Stimulated activated CD4-positive, alpha-beta T cell treated with anti-CD3 and anti-CD28 coated beads, Interleukin-4, amount 100 ng/mL, for 4 hours (primary cell): ENCODE data around the gene GIMD1.
"Not testable (repeated sequence)": the region's sequence is repeated elsewhere in the genome, so short reads cannot be mapped to it uniquely, and the experiment has no call there.

Experiments
- DNase-seq, 2 experiments: peaks; one replicate each; pipeline ENCODE4 v3.0.0-alpha.2; 2020

GIMD1 gene

GRCh38 chr4:106368678-106369077 lies at the start of gene GIMD1:
Gene GIMD1, minus strand, starts transcription at chr4:106368778. Its CDS starts 1,343 bp downstream, at chr4:106367435.
- DNase-seq, result no peak

DNA sequence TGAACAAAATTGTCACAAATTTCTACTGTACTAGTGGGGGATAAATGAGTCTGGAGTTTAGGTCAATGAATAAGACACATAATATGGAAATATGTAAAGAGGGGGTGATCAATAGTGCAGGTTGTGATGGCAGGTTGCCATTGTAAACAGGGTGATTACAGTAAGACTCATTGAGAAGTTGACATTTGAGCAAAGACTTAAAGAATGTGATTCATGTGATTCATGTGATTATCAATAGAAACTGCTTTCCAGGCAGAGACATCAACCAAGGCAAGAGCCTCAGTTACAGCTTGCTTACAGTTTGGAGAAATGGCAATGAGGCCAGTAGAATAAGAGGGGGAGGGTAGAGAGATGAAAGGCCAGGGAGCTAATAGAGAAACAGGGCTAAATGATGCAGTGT lies 45.8 kb upstream of the GIMD1 start:
- DNase-seq, result no peak

DNA sequence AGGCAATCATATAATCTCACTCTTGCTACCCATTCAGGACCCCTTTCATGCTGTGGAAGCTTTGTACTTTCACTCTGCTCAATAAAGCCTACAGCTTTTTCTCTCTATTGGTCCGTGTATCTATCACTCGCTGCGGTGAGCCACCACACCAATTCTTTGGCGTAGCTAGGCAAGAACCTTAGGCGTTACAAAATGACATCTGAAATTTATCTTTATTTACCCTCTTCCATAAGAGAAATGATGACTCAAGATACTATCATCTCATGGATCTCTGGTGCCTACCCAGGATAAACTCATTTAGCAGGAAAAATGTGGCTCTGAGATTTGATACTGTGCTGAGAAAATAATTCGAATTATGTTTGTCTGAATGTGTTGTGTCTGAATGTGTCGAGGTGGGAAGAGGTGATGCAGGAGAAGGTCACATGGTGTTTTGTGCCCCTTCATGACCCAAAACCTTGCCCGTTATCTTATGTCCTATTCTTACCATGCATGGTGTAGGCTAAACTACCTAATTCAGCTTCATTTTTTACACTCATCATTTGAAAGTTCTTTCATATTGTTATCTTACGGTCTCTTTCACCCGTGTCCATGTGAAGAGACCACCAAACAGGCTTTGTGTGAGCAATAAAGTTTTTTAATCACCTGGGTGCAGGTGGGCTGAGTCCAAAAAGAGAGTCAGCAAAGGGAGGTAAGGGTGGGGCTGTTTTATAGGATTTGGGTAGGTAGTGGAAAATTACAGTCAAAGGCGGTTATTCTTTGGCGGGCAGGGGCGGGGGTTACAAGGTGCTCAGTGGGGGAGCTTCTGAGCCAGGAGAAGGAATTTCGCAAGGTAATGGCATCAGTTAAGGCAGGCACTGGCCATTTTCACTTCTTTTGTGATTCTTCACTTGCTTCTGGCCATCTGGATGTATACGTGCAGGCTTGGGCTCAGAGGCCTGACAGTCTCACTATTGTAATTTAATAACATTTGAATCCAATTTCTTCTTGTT lies 41.6 kb upstream of the GIMD1 start:
- no peak for DNase-seq

- DNase-seq, result not testable (repeated sequence)
These were observed 39.4 kb upstream of the GIMD1 start for GRCh38 chr4:106408004-106408403.

GRCh38 chr4:106401157-106401556 lies 32.6 kb upstream of the GIMD1 start:
- DNase-seq, result no peak

DNA sequence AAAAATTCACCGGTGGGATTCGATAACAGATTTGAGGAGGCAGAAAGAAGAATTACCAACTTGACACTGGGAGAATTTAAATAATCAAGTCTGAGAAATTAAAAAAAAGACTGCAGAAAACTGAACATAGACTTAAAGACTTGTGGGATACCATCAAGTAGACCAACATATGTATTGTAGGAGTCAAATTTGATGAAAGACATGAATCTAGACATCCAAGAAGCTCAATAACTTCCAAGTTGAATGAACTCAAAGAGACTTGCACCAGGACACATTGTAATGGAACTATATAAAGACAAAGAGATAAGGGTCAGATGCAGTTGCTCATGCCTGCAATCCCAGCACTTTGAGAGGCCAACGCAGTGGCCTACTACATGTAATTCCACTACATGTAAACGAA lies 30.3 kb upstream of the GIMD1 start:
- DNase-seq, result not testable (repeated sequence)

GRCh38 chr4:106395582-106395981 lies 27.0 kb upstream of the GIMD1 start:
- DNase-seq, result no peak

GRCh38 chr4:106385853-106386393 lies 17.3 kb upstream of the GIMD1 start:
- no peak for DNase-seq

DNA sequence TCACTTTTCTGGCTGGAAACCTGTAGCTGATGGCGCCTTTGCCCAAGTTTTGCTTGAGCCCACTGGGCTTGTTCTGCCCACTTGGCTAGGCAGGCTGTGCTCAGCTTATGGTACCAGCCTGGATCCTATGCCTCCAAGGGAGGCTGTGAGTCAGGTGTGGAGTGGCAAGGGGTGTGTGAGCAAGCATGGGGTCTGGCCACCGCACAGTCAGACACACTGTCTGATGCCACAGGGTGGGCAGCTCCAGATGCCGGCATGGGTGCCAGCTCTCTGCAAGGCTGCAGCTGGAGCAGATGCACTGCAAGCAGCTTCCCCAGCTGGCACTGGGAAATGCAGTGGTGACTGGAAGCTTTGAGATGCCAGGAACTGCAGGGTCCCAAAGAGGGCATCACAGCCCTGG lies 16.3 kb upstream of the GIMD1 start:
- DNase-seq, result no peak

DNA sequence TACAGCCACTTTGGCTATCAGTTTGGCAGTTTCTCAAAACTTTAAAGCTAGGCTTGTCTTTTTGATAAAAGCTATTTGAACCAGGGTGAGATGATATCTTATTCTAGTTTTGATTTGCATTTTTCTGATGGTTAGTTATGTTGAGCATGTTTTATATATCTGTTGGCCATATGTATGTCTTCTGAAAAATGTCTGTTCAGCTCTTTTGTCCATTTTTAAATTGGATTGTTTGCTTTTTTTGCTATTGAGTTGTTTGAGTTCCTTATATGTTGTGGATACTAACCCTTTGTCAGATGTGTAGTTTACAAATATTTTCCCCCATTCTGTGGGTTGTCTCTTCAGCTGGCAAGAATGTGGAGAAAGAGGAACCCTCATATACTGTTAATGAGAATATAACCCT lies 11.6 kb upstream of the GIMD1 start:
- DNase-seq, result no peak

DNA sequence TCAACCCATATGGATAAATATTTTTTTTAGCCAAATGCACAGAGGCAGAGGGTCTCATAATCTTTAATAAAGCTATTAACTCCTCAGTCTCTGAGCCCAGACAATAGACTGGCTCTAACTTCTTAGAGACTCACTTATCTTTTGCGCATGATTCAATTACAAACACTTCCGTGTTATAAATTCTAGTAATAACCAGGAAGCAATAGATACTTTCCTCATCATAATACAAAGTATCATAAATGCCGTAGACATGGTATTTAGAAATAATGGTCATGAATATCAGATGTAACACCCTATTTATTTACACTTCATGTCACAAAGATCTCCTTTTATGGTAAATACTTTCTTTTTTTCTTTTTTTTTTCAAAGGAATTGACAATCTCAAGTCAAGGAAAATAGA lies 4.4 kb upstream of the GIMD1 start:
- DNase-seq, result no peak

DNA sequence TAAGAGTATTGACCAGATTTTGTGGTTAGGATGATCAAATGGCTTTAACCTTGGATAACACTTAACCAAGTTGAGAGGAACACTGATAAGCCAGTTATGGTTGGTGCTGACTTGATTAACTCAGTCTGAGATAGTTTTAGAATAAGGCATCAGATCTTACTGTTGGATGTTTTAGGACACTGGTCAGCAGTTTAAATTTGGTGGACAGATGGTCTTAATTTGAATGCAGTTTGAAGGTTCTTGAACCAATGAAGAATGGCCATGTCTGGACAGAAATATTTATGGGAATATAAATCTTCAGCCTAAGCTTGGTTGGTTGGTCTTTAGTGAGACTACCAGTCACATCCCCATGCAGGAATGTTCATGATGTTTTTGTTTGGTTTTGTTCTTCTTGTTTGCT lies 2.6 kb upstream of the GIMD1 start:
- no peak for DNase-seq

DNA sequence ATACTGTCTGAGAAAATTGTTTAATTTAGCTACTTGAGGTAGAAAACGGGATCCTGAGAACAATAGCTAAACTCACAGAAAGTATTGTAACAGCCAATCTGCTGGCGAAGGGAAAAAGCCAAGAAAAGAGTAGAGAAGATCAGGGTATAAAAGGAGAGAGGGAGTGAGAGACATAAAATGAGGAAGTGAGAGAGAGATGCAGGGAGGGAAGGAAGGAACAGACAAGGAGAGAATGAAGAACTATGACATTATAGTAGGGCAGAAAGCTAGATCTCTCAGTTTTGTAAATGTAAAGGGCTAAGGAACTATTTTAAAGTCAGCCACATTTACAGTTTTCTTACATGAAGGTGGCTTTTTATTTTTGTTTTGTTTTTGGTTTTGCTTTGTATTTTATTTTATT lies 1.6 kb upstream of the GIMD1 start:
- no peak for DNase-seq

DNA sequence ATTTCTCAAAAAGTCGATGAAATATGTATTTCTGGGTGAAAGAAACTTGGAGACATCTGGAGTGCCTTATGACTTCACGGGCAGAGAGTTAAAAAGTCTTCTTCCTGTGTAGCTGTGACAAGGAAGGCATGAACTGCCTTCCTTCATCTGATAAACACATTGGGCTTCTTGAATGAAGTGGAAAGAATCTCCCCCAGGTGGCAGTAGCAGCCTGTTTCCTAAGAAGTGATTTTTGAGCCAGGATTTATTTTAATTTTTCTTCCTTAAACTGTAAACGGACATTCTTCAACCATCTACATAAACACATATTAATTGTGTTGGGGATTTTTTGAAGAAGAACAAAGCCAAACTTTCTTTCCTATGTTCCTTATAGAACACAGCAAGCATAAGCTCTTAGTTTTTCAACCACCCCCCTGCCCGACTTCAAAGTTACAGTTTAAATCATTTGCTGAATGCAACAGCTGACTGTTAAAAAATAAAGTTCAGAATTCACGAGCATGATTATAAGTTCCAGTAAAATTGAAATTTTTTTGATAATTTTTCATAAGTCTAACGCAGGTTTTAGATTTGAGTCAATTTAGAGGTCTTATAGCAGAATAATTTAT lies 980 bp upstream of the GIMD1 start:
- no peak for DNase-seq

- DNase-seq, result no peak
These were observed 1.5 kb downstream of the GIMD1 start for GRCh38 chr4:106367072-106367471.

GRCh38 chr4:106366026-106366425 lies 2.6 kb downstream of the GIMD1 start:
- no peak for DNase-seq

DNA sequence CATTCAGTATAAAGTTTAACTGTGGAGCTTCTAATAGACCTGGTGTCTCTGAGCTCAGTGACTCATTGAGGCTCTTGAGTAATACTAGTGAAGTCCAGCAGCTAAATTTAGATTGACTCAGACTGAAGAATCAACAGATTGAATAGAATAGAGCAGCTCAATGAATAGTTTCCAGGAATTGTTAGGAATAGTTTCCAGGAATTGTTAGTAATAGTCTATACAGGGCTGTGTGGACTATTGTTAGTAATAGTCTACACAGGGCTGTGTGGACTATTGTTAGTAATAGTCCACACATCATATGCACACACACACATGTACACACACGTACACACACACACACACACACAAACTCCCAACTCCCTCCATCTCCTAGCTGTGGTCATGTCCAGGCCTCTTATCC lies 3.0 kb downstream of the GIMD1 start:
- DNase-seq, result no peak

DNA sequence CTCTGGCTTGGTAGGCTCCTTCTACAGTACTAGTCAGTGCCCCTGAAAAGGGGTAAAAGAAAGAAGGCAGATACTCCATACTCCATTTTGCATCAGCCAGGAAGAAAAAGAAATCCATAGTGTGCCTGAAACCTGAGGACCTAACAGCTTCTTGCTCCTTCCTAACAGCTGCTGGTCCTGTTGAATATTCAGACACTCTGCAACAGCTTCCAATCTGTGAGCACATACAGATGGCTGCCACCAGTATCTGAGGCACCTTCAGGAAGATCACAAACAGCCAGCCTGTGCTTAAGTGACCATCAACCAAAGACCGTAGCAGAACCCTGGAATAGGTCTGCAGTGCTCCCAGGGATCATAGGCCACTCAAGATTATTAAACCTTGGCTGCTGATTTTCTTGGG lies 4.3 kb downstream of the GIMD1 start:
- DNase-seq, result no peak

DNA sequence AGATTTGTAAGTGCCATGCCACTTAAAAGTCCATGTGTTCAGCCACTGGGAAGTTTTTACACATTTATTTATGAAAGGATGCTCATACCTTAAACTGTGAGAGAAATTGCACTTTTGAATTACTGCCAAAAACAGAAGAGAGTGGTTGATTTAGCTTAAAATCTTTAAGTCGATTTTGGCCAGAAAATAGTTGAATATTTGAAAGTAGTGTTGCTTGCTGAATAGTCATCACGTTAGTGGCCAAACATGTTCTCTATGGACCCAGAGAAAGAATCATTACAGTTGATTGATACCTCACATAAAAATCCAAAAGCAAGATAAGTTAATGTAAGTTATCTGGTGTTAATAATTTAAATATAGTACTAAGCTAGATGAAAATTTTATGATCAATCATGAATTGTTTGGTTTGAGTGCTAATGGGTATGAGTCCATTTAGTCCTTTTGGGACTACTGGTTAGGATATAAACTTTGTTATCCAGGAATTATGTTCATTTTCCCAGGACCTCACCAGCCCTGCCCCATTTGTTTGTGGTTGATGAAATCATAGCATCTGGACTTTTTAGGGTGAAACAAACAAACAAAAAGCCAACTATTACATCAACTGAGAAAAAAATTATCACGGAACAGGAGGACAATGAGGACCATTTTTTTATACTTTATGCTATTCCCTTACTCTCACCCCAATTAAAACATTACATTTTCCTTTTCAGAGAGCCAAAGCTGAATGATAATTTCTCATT lies 6.3 kb downstream of the GIMD1 start:
- no peak for DNase-seq

- DNase-seq, result no peak
These were observed 9.7 kb downstream of the GIMD1 start for GRCh38 chr4:106358899-106359298.

DNA sequence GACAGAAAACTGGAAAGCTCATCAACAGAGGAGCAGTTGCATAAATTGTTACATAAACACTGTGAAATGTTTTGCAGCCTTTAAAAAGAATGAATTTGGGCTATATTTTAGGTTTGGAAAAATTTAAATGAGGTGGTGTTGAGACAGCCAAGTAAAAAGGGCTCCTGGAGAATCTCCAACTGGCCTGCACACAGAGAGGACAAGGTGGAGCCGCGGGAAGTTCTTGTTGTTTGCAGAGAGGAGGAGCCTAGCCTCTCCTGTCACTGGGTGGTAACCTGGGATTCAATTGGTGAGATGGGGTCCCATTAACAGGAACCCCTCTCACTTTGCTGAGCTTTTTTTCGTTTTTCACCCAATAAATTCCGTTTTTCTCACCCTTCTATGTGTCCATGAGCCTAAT lies 13.4 kb downstream of the GIMD1 start:
- DNase-seq, result no peak

DNA sequence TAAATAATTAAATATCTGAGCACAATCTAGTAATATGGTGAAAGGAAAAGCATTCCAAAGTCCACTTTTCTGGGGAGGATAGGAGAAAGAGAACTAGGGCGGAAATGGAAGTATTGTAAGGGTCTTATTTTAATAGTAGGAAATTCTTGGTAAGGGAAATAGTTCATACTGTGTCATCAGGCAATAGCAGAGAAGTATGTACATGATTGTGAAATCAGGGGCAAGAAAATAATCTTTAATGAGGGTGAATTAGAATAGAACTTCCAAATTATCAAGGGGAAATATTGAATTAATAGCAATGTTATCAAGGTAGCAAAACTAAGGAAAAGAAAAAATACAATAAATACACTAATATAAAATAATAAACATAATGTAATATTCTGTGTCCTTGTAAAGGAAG lies 14.8 kb downstream of the GIMD1 start:
- DNase-seq, result no peak

DNA sequence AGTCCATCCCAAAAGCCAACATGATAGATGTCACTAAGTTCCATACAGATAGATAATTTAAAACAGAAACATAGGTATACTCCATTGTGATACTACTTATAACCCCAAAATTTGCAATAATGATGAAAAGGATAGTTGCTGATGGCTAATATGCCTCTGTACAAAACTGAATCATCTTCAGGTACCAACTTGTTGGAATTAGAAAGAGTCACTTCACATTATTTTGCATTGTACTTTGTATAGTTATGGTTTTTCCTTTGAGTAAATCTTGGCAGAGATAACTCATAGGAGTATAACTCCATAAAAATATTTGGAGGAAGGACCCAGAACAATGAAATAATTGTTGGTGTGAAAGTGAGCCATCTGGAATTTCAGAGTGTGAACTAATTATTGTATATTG lies 17.6 kb downstream of the GIMD1 start:
- DNase-seq, result no peak
